ENCODE measurements around the gene SCCPDH.

Gene SCCPDH

DNA sequence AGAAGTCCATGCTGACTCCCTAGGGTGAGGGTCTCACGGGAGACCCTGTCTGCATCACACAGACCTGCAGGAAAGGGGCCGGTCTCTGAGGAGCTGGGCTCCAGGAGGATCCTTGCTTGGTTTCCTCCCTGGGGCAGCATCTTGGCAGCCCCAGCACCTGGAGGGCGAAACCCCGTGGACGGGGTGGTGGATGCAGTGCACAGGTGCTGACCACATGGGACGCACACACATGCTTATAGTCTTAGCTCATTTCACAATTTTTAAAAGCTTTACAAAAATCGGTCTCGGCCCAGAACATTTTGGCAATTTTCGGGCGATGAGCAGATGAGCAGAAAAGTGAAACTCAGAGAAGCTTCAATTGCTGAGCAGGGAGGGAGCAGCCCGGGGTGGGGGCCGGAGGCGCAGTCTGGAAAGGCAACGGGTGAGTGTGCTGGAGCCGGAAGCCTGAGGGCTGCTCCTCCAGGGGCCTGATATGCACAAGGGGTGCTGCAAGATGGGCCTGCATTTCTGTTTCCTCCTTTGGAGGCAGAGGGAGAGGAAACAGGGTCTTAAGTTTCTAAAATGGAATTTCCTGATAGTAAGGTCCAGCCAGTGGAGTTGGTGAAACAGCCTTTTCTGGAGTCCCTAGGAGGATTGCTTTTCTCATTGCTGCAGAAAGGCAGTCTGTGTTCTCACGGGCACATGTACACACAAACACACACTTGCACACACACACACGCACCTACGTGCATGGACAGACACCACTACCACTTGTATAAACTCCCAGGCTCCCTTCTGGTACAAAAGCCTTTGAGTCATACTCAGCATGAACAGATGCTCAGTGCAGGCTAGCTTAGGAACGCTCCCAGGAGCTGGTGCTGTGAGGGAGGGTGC is 60.6 kb downstream of the SCCPDH start:
- DNase-seq (ENCODE audit: low read depth in 1 of 2, low spot score in 1 of 2), result no peak

DNA sequence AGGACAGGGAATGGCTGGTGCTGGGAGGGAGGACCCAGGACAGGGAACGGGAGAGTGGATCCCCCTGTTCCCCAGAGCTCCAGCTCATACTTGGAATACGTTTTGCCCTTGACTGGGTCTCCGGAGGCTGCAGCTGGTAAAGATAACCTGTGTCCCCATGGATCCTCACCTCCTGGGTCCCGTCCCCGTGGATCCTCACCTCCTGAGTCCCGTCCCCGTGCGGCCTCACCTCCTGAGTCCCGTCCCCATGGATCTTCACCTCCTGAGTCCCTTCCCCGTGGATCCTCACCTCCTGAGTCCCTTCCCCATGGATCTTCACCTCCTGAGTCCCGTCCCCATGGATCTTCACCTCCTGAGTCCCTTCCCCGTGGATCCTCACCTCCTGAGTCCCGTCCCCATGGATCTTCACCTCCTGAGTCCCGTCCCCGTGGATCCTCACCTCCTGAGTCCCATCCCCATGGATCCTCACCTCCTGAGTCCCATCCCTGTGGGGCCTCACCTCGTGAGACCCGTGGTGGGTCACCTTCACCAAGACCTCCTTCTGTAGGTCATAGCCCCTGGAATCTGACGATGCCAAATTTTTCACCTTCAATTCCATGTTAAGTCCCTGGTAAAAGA is 61.4 kb downstream of the SCCPDH start:
- DNase-seq (ENCODE audit: low read depth in 1 of 2, low spot score in 1 of 2), result no peak

DNA sequence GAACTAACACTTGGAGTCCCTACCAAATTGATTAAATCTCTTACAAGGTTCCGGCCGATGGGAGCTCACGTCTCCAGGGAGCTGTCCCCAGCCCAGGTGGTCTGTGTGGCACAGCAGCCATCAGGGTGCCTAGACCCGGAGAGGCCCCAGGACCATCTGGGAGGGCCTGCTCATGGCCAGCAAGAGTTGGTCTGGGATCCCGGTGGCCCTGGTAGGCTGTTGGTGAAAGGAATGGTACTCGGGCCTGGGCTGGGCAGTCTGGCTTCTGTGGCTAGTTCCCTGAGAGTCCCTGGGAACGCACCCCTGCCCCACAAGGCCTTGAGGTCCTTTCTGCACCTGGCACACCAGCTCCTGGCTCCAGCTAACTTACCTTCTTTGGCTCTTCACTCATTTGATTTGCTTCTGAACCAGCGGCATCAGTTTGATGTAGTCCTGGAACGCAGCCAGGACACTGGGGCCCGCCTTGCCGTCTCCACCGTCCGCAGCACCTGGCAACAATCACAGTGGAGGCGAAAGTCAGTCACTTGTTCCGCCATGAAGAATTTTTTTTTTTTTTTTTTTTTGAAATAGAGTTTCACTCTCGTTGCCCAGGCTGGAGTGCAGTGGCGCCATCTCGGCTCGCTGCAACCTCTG is 62.5 kb downstream of the SCCPDH start:
- no peak for DNase-seq (ENCODE audit: low read depth in 1 of 2, low spot score in 1 of 2)

DNA sequence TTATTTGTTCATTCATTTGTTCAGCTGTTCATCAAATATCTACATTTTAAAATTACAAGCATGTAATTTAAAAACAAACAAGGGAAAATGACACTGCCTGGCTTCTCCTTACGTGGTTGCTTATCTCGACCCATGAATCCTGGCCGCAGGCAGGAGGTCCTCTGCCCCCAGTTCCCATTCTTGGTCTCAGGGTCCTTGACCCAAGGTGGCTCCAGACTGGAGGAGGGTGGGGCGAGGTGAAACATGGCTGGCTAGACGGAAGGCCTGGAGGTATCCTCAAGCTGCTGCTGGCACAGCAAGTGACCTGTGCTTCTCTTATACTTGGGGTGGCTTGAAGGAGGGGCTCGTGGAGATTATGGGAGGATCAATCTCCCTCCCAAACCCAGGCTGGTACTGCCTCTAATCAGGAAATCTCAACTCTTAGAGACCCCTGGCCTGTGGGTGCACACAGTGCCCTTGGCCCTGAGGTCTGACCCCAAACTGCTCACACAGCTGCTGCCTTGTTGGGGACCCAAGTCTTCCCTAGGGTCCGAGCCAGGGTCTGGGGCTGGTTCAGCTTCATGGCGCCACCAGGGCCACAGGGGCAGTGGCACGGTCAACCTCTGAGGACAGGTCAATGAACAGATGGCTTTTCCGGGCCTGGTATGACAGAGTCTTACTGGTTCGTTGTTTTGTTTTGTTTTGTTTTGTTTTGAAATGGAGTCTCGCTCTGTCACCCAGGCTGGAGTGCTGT is 63.7 kb downstream of the SCCPDH start:
- no peak for DNase-seq (ENCODE audit: low read depth in 1 of 2, low spot score in 1 of 2)

DNA sequence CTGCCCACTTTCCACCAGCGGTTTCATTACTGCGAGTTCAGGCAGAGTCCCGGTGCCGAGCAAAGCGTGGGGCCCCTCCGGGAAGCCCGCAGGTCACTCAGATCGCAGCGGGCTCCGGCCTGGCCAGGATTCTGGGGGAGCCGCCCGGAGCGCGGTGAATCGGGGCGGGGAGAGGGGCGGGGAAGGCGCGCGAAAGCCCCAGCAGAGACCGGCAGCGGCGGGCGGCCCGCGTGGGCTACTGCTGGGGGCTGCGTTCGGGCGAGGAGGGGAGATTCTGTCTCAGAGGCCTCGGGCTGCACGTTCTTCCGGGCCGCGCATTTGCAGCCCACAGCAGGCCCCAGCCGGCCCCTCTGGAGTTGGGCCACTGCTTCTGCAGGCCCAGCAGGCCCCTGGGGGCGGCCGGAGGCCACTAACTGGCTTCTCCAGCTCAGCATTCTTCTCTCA is 64.7 kb downstream of the SCCPDH start:
- no peak for DNase-seq (ENCODE audit: low read depth in 1 of 2, low spot score in 1 of 2)

DNA sequence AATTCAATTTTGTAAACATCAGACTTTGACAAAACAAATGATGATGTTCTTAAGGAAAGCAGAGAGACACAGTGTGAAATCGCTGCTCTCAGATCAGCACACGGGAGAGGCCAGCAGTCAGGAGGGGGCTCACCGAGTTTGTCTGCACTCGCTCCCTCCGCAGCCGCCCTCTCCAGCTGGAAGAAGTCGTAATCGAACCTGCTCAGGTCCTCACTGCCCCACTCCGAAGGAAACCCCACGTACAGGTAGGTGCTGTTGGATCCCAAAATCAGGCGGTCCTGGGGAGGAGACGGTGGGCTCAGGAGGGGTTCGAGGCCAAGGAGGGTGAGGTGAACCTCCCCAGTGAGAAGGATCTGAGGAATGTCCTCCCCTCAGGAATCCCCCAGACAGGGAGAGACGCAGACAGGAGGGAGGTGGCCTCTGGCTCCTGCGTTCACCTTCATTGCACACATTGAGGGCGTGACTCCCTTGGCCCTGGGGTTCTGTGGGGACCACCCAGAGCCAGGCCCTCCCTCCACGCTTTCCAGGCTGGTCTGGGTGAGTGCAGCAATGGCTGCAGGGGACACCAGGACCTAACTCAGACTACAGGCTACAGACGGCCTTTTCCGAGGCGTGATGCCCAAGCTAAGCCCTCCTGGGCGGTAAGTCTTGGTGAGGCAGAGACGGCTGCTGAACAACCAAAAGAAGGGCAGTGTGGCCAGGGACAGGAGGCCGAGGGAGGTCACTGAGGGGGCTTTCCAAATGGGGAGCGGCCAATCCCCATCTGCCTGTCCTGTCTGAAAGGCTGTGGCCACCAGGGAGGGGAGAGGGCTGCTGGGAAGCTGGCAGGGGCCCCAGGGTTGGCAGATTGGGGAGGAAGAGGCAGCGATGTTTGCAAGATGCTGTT is 65.5 kb downstream of the SCCPDH start:
- DNase-seq (ENCODE audit: low read depth in 1 of 2, low spot score in 1 of 2), result no peak

DNA sequence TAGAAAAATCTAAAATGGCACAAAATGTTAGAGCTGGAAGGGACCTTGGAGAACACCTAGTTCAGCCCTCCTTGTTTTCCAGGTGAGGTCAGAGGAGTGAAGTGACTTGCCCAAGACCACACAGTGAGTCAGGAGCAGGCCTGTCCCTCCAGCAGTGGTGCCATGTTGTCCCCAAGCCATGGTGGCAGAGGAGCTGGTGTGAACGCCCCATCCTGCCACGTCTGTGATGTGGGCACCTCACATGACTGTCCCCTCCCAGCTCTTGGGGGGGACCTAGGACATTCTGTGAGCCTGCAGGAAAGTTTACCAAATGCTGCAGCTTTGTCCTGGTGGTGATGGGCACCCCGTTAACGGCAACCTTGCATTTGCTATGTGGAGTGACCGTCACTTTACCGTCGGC is 66.2 kb downstream of the SCCPDH start:
- DNase-seq (ENCODE audit: low read depth in 1 of 2, low spot score in 1 of 2), result no peak

DNA sequence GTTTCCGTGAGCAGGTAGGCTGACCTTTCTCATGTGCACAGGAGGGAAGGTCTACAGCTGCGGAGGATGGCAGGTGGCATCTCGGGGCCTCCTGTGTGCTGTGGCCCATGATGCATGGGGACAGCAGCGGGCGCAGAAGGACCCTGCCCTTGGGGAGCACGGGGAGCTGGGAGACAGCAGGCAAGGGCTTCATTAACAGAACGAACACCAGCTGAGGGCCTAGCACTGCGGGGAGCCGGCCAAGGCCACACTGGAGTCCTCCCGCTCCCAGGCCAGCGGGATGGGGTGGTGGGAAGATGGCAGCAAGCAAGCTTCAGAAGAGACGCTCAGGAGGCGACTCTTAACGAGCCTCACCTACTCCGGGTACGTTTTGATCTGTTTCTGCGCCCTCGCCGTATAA is 66.6 kb downstream of the SCCPDH start:
- no peak for DNase-seq (ENCODE audit: low read depth in 1 of 2, low spot score in 1 of 2)

DNA sequence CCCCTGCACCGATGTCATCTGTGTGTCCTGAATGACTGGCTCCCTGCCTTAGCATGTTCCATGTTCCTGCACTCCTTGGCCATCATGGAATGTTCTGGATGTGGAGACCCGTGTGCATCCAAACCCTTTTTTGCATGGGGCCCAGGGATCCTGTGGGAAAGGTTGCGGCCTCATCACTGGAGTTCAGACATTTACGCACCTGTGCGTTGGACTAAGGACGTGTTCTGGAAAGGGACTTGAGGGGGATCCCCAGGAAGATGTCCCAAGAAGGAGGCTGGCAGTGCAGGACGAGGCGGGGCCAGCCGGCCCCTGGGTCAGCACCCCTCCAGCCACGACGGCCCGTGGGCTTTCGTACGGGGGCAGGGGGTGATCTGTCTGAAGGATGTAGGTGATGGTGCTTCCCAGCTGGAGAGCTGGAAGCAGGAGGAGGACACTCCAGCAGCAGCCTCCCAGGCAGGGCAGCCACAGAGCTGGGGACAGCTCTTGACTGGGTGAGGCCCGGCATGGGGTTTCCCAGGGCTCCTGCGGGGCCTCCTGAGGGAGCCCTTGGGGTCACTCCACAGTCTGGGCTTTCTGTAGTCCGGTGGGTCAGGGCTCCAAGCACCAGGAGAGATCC is 67.2 kb downstream of the SCCPDH start:
- DNase-seq (ENCODE audit: low read depth in 1 of 2, low spot score in 1 of 2), result no peak

DNA sequence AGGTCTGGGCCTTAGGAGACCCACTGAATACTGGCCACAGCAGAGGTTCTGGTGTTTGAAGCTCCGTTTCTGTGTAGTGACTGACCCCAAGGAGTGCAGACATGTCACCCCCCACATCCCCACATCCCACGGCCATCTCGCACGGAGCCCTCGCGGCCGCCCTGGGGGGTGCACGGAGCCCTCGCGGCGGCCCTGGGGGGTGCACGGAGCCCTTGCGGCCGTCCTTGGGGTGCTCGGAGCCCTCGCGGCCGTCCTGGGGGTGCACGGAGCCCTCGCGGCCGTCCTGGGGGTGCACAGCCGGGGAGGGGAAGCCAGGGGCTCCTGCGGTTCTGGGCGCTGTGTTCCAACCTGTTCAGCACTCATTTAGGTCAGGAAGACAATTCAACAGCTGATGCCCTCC is 68.4 kb downstream of the SCCPDH start:
- no peak for DNase-seq (ENCODE audit: low read depth in 1 of 2, low spot score in 1 of 2)

DNA sequence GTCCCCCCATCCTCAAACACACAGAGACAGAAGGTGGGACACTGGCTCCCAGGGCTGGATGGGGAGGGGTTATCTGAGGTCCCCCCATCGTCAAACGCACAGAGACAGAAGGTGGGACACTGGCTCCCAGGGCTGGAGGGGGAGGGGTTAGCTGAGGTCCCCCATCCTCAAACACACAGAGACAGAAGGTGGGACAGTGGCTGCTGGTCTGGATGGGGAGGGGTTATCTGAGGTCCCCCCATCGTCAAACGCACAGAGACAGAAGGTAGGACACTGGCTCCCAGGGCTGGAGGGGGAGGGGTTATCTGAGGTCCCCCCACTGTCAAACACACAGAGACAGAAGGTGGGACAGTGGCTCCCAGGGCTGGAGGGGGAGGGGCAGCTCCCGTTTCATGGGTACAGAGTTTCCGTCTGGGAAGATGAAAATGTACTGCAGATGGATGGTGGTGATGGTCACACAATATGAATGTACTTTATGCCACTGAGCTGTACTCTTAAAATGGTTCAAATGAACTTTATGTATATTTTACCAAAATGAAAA is 69.2 kb downstream of the SCCPDH start:
- no peak for DNase-seq (ENCODE audit: low read depth in 1 of 2, low spot score in 1 of 2)

DNA sequence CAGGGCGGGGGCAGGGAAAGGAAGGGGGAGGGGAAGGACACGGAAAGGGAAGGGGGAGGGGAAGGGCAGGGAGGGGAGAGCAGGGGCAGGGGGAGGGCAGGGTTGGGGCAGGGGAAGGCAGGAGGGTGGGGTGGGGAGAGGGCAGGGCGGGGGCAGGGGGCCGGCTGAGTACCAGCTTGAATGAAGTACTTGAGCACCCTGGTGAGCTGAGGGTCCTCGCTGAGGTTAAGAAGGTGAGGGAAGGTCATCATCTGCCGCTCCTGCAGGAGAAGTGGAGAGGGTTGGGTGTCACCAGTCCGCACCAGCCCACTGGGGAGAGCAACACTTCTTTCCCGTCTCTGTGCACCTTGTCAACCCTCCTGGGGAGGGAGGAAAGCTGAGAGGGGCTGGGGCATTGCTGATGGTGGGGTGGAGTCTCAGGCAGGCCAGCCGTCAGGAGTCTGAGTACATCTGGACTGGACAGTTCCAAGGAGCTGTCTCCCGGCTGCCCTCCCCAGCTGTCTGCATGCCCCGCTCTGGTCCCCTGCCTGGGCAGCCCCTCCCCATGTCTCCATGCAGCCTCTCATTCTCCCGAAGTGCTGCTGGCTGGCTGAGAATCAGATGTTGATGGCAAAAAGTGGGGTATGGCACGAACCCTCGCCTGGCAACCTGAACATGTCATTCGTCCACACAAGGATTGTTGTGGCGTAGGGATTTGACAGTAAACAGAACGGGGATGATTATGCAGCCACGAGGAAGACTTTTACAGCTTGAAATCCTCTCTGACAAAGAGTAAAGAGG is 70.0 kb downstream of the SCCPDH start:
- DNase-seq (ENCODE audit: low read depth in 1 of 2, low spot score in 1 of 2), result no peak

DNA sequence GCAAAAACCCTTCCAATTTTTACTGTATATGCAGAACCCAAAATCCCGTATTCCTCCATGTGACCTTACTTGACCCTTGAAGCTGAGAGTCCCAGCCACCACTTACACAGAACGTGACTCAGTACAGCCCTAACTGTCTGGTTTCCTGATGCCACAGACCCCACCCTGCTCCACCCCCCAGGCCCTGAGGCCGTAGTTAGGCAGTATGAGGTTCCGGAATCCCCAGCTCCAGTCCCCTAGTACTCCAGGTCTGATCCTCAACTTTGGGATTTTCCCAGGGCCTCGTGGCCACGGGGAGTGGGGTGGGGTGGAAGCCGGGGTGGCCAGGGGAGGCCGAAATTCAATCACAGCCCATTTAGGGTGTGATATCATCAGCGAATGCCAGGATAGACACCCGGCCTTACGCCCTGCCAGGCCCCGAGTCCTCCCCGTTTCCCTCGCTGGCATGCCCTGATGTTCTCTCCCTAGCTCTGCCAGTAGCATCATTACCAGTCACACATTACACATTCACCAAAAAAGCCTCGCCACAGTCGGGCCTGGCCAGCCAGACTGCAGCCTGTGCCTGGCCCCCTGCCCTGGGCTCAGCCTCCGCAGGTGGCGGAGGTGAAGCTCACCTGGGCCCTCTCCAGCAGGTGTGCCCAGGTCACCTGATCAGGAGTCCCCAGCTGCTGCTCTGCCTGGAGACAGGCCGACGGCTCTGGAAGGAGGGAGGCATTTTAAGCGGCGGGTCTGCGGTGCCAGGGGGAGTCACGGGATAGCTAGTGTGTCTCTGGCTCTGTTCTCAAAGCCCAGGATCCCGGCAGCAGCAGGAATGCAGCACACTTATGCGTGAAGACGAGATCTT is 70.8 kb downstream of the SCCPDH start:
- DNase-seq (ENCODE audit: low read depth in 1 of 2, low spot score in 1 of 2), result no peak

DNA sequence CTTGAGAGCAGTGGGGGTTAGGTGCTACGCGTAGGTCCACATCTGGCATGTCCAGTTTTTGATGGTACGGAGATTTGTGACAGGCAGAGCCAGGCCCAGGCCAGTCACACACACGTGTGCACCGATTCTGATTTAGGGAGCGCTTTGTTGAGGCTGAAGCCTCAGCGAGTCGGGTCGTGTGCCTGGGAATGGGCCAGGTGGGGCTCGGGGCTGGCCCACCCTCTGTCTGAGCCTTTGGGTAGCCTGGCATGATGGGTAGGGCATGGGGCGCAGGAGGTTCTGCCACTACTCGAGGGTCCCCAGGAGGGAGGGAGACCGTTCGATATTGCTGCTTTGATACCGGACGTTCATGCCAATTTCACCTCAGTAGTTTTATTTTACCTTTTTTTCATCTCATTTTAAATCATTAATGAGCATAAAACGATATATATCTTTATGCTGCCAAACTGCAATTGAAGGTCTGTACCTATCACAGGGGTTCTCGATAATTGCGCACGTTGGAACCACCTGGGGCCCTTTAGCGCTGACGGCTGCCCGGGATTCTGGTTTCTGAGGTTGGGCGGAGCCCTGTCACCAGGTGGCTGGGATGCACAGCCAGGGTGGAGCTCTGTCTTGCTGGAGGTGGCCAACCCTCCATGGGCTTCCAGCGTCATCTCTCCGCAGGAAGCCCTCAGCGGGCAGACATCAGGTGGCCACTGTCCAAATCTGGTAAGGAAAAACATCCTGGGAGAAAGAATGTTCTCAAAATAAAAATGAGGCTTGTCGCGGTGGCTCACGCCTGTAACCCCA is 71.9 kb downstream of the SCCPDH start:
- no peak for DNase-seq (ENCODE audit: low read depth in 1 of 2, low spot score in 1 of 2)

DNA sequence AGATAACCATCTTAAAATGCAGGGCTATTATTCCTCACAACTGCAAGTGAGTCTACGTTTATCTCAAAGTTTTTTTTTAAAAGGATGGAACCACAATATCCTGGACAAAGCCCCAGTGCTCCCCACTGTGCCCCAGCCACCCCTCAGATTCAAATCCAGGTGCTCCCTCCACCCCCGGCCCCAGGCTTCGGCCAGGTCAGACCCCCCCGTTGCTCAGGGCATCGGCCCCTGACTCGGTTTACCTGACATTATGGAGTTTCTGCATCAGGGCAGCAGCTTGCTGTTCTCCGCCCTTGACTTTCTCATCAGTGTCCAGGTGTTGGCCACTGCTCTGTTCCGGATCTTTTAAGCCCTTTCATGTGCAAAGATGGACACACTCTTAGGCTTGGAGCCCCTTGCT is 72.9 kb downstream of the SCCPDH start:
- DNase-seq (ENCODE audit: low read depth in 1 of 2, low spot score in 1 of 2), result no peak

DNA sequence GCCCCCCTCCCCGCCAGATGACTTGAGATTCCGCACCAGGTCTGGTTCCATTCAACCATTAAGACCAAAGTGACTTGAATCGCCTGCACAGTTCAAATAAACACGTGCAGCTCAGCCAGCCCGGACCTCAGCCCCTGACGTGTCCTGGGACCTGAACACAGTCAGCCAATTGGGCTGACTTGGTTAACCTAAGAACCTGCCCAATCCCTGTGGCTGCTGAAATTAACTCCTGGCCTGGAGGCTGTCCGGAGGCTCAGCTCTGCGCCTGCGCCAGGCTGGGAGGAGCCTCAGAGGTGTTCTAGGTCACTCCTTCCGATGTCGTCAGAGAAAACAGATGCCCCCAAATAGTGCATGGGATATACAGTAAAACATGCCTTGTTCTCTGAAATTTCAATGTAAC is 73.4 kb downstream of the SCCPDH start:
- DNase-seq (ENCODE audit: low read depth in 1 of 2, low spot score in 1 of 2), result no peak

DNA sequence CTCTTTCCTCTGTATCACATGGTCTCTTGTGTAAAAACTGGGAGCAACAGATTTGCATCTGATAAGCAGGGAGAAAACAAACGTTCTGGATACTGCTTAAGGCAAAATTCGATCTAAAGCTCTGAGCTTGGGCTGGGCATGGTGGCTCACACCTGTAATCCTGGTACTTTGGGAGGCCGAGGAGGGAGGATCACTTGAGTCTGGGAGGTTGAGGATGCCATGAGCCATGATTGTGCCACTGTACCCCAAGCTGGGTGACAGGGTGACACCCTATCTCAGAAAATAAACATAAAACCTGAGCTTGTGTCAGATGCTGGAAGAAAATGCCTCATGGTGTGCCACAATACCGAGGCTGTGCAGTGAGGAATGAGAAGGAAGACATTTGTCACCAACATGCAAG is 73.9 kb downstream of the SCCPDH start:
- no peak for DNase-seq (ENCODE audit: low read depth in 1 of 2, low spot score in 1 of 2)
